ENCODE measurements around the gene OR13C4.

Gene OR13C4

DNA sequence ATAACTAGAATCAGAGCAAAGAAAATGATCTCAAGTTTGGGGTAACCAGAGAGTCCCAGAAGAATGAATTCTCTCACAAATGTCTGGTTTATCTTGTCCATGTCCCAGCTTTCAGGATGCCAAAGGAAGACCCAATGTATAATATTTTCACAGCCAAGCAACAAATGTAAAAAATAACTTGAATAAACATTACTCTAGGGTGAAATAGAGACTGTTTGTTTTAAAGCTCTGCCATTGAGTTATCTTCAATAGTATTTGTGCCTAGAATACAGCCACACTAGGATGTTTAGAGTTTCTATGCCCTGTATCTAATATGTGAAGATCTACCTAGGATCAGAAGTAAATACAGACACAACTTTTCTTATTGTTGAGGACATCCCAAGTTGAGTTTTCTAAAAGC, at the start of gene OR13C4:
TSS of gene OR13C4 (minus strand) at position 101 of the 400 bp plus-strand sequence. CDS start at position 101, 0 bp downstream.
- Histone ChIP-seq H3K36me3 (no peaks in the 10 kb centered on the region), H3K27me3 (no peaks in the 10 kb centered on the region), H3K4me2 (no peak within 1 kb of the TSS), H3K4me1 (no peaks in the 10 kb centered on the region), H3K9ac (no peak within 1 kb of the TSS), H3K9me3 (replicated peaks in 1 of 11) (peaks cover 9 to 18% (median 13%) of the 10 kb centered on the region in 11 experiments; a peak in 18 of 22 replicates), H3K27ac (no peak within 1 kb of the TSS), H3K4me3 (no peak within 1 kb of the TSS), H4K20me1 (no peaks in the 10 kb centered on the region)
- TF ChIP-seq Cebpa-rat (IDR thresholded peaks at IDR 0.05): no peak

DNA sequence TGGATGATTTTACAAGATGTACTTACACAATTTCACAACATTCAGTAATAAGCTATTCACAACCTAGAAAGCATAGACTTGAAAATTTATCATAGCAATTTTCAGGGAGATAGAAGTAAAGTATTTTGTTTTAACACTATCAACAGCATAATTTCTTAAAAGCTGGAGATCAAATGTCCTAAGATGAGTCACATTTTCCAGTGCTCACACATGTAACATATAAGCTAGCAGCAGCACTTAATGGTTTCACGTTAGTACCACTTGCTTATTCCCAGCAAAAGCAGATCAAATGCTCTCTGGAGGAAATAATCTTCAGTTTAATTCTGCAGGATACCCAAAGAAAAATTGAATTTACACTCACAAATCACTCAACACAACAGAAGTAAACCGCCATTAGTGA, 48.4 kb upstream of the OR13C4 start:
- Histone ChIP-seq H3K27ac (no peak overlapping the region), H3K27me3 (no peaks in the 10 kb centered on the region), H3K4me2 (no peak overlapping the region), H4K20me1 (no peaks in the 10 kb centered on the region), H3K4me1 (no peaks in the 10 kb centered on the region), H3K36me3 (no peaks in the 10 kb centered on the region), H3K9me3 (replicated peaks in 1 of 11) (peaks cover 0 to 22% (median 4%) of the 10 kb centered on the region in 11 experiments; a peak in 7 of 22 replicates), H3K4me3 (no peak overlapping the region), H3K9ac (no peak overlapping the region)
- no peak for TF ChIP-seq Cebpa-rat (IDR thresholded peaks at IDR 0.05)

DNA sequence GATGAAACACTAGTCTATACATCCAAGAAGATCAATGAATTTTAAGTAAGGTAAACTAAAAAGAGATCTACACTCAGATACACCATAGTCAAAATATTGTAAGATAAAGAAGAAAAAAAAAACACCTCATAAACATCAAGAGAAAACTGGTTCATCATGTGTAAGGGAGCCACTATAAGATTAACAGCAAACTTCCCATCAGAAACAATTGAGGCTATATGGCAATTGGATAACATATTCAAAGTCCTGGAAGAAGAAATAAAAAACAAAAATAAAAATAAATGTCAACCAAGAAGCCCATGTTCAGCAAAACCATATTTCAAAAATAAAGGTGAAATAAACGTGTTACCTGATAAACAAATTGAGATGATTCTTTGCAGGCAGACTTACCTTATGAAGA, 45.6 kb upstream of the OR13C4 start:
- Histone ChIP-seq H3K4me1 (no peaks in the 10 kb centered on the region), H4K20me1 (no peaks in the 10 kb centered on the region), H3K36me3 (no peaks in the 10 kb centered on the region), H3K9ac (no peak overlapping the region), H3K4me2 (no peak overlapping the region), H3K27me3 (no peaks in the 10 kb centered on the region), H3K9me3 (replicated peaks in 1 of 11) (peaks cover 0 to 22% (median 4%) of the 10 kb centered on the region in 11 experiments; a peak in 7 of 22 replicates), H3K4me3 (no peak overlapping the region), H3K27ac (no peak overlapping the region)
- no peak for TF ChIP-seq Cebpa-rat (IDR thresholded peaks at IDR 0.05)

DNA sequence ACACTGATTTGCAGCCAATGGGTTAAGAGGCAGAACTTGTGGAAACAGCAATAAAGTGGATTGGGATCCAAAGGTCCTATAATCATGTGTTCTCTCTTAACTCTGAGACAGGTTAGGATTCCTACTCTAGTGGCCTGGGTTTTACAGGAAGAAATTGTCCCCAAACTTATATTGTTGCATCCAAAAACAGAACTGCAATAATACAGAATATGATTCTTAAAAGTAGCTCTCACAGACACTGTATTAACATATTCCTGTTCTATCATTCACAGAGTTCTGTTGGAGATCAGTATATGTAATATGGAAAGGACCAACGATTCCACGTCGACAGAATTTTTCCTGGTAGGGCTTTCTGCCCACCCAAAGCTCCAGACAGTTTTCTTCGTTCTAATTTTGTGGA, 41.9 kb upstream of the OR13C4 start, which contains the start of gene OR13C8:
TSS of gene OR13C8 (plus strand) at position 301 of the 400 bp plus-strand sequence. CDS start at position 301, 0 bp downstream.
- Histone ChIP-seq H3K27ac (no peak within 1 kb of the TSS), H4K20me1 (no peaks in the 10 kb centered on the region), H3K9me3 (replicated peaks in 1 of 11) (peaks cover 0 to 22% (median 4%) of the 10 kb centered on the region in 11 experiments; a peak in 7 of 22 replicates), H3K36me3 (no peaks in the 10 kb centered on the region), H3K4me2 (no peak within 1 kb of the TSS), H3K27me3 (no peaks in the 10 kb centered on the region), H3K9ac (no peak within 1 kb of the TSS), H3K4me3 (no peak within 1 kb of the TSS), H3K4me1 (no peaks in the 10 kb centered on the region)
- TF ChIP-seq Cebpa-rat (IDR thresholded peaks at IDR 0.05): no peak

DNA sequence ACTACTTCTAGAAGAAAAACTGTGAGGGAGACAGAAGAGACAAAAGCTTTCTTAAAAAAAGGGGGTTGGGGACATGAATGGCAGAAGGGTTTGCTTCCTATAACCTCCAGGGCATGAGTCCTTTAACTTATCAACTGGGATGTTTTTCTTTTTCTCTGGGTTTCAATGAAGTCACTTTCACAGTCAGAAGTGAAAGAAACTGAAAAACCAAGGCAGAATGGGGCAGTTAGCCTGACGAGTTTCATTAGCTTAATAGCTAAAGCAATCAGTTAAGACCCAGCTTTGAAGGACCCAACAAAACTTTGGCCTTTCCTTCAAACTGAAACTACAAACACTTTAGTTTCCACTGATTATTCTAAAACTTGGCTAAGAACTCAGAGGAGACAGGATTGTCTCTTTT, 37.3 kb upstream of the OR13C4 start:
- Histone ChIP-seq H3K27me3 (no peaks in the 10 kb centered on the region), H3K4me1 (no peaks in the 10 kb centered on the region), H3K9me3 (replicated peaks in 1 of 11) (peaks cover 0 to 2% (median 0%) of the 10 kb centered on the region in 11 experiments; a peak in 1 of 22 replicates), H3K27ac (no peak overlapping the region), H4K20me1 (no peaks in the 10 kb centered on the region), H3K36me3 (no peaks in the 10 kb centered on the region), H3K9ac (no peak overlapping the region), H3K4me3 (no peak overlapping the region), H3K4me2 (no peak overlapping the region)
- TF ChIP-seq Cebpa-rat (IDR thresholded peaks at IDR 0.05): no peak

DNA sequence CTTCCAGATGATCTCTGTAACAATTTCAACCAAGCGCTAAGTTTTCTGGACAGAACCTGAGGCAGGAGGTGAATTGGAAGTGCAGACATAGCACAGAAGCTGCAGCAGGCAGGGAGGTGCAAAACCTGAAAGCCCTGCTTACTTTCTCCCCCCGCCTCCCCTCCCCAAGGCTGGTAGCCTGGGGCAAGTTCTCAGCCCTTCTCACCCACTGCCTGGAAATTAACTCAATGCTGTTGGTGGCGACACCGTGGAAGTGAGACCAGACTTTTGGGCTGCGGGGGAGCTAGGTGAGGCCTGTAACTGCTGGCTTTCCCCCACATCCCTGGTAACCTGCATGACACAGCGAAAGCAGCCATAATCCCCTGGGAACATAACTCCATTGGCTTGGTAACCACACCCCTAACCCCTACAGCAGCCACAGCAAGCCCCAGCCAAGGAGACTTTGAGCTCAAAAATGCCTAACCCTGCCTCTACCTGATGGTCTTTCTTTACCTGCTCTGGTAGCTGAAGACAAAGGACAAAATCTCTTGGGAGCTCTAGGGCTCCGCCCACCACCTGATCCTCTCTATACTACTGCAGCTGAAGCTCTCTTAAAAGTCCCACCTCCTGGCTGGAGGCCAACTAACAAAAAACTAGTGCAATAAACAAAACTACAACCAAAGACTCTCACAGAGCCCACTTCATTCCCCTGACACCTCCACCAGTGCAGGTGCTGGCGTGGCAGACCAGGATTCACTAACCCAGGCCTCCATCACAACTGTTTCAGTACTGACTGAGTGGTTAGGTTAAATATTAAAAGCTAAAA, 30.0 kb upstream of the OR13C4 start:
- TF ChIP-seq Cebpa-rat (IDR thresholded peaks at IDR 0.05): no peak
- Histone ChIP-seq H3K36me3 (no peaks in the 10 kb centered on the region), H3K4me1 (no peaks in the 10 kb centered on the region), H3K9ac (no peak overlapping the region), H3K4me2 (no peak overlapping the region), H3K9me3 (replicated peaks in 1 of 11) (peaks cover 0 to 18% (median 7%) of the 10 kb centered on the region in 11 experiments; a peak in 8 of 22 replicates), H3K27me3 (no peaks in the 10 kb centered on the region), H3K27ac (no peak overlapping the region), H3K4me3 (no peak overlapping the region), H4K20me1 (no peaks in the 10 kb centered on the region)

DNA sequence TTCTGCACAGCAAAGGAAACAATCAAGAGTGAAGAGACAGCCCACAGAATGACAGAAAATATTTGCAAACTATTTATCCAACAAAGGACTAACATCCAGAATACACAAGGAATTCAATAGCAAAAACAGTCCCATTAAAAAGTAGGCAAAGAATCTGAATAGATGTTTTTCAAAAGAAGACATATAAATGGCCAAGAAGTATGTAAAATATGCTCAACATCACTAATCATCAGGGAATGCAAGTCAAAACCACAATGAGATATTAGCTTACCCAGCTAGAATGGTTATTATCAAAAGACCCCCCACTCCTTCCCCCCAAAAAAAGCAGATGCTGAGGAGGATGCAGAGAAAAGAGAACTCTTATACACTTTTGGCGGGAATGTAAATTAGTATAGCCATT, 28.5 kb upstream of the OR13C4 start:
- H3K4me2 ChIP-seq: no peak overlapping the region
- H3K4me3 ChIP-seq: no peak overlapping the region
- no peak for TF ChIP-seq Cebpa-rat (IDR thresholded peaks at IDR 0.05)
- H3K4me1 ChIP-seq: no peaks in the 10 kb centered on the region
- no peaks in the 10 kb centered on the region for H3K36me3 ChIP-seq
- H4K20me1 ChIP-seq: no peaks in the 10 kb centered on the region
- H3K9ac ChIP-seq: no peak overlapping the region
- H3K27me3 ChIP-seq: no peaks in the 10 kb centered on the region
- H3K9me3 ChIP-seq (replicated peaks in 1 of 11): peaks cover 0 to 18% (median 7%) of the 10 kb centered on the region in 11 experiments; a peak in 8 of 22 replicates
- no peak overlapping the region for H3K27ac ChIP-seq

DNA sequence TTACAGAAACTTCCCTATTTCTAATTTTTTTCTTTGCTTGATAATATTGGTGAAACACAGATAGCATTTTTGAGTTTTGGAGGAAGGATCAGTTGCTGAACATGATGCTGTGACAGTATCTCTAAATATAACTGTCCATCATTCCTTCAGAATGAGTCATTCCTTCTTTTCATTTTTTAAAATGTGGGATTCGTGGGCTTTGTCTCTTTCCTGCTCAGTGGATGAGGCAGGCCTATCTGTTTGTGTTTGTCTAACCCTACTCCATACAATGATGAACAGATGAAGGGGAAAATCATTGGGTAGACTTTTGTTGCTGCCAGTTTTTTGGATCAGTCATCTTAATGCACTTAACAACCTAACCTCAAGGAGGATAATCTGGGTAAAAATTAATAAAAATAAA, 26.3 kb upstream of the OR13C4 start:
- TF ChIP-seq Cebpa-rat (IDR thresholded peaks at IDR 0.05): no peak
- no peak overlapping the region for H3K4me2 ChIP-seq
- peaks cover 0 to 10% (median 0%) of the 10 kb centered on the region in 11 experiments; a peak in 5 of 22 replicates for H3K9me3 ChIP-seq (replicated peaks in 1 of 11)
- H3K4me3 ChIP-seq: no peak overlapping the region
- H3K27me3 ChIP-seq: no peaks in the 10 kb centered on the region
- no peaks in the 10 kb centered on the region for H4K20me1 ChIP-seq
- H3K4me1 ChIP-seq: no peaks in the 10 kb centered on the region
- H3K9ac ChIP-seq: no peak overlapping the region
- H3K36me3 ChIP-seq: no peaks in the 10 kb centered on the region
- no peak overlapping the region for H3K27ac ChIP-seq

DNA sequence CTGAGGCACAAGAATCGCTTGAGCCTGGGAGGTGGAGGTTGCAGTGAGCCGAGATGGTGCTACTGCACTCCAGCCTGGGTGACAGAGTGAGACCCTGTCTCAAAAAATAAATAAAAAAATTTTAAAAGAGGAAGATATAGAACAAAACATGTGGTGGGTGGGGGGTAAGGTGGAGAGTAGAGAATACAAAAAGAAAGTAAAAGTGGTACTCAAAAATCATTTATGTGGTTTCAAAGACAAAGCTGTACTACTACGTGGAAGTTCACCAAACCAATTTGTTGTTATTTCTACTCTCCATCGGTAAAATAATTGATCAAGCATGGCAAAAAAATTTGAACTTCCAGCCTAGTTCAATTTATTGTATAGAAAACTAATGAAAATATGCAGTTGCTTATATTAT, 17.6 kb upstream of the OR13C4 start:
- Histone ChIP-seq H3K9me3 (replicated peaks in 1 of 11) (no peaks in the 10 kb centered on the region), H3K27ac (no peak overlapping the region), H3K4me2 (no peak overlapping the region), H4K20me1 (no peaks in the 10 kb centered on the region), H3K27me3 (no peaks in the 10 kb centered on the region), H3K4me3 (no peak overlapping the region), H3K36me3 (no peaks in the 10 kb centered on the region), H3K4me1 (no peaks in the 10 kb centered on the region), H3K9ac (no peak overlapping the region)
- TF ChIP-seq Cebpa-rat (IDR thresholded peaks at IDR 0.05): no peak

DNA sequence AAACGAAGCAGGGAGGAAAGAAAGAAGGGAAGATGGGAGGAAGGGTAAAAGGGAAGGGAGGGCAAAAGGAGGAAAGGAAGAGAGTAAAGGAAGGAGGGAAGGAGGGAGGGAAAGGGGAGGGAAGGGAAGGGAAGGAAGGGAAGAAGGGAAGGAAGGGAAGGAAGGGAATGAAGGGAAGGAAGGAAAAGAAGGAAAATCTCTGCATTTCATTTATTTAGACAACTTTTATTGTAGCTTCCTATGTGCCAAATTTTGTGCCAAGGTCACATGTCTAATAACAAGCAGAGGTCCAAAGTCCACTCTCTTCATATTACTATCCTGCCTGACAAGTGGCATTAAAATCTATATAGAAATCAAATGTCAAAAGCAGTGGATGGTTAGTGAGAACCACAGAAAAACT, 12.3 kb upstream of the OR13C4 start:
- no peaks in the 10 kb centered on the region for H3K9me3 ChIP-seq (replicated peaks in 1 of 11)
- H3K27ac ChIP-seq: no peak overlapping the region
- no peak overlapping the region for H3K4me2 ChIP-seq
- H3K9ac ChIP-seq: no peak overlapping the region
- no peaks in the 10 kb centered on the region for H3K4me1 ChIP-seq
- no peak for TF ChIP-seq Cebpa-rat (IDR thresholded peaks at IDR 0.05)
- H3K27me3 ChIP-seq: no peaks in the 10 kb centered on the region
- H4K20me1 ChIP-seq: no peaks in the 10 kb centered on the region
- no peak overlapping the region for H3K4me3 ChIP-seq
- no peaks in the 10 kb centered on the region for H3K36me3 ChIP-seq
